Spleen (tissue), 11 donors: ENCODE results near the gene IGSF9B. TPM values are rescaled to one million over a fixed set of nuclear protein-coding genes. Genes with fewer than 3 reads are reported as not detected.

Experiments
- DNase-seq: peaks from one replicate; pipeline ENCODE4 v3.0.0-alpha.2; 2020
- H3K27ac ChIP-seq, 8 donors: fragments of 200-600 bp; sonication (generic) in 7 of 8; 1 replicate in 4 of 8; 2 replicates in 4 of 8; pipeline versions ENCODE4 v1.5.0 to v1.8.0; 2016 to 2021; ENCODE audit warnings: inconsistent platforms in 4 of 8, mild to moderate bottlenecking in 4 of 8, moderate library complexity in 1 of 8
- H3K27me3 ChIP-seq, 7 donors: fragments of 200-600 bp; sonication (generic) in 6 of 7; replicated peaks in 1 of 7; 1 replicate in 4 of 7; 2 replicates in 3 of 7; pipeline versions ENCODE4 v1.5.0 to v1.8.0; 2016 to 2021; ENCODE audit warnings: inconsistent platforms in 3 of 7, mild to moderate bottlenecking in 1 of 7
- H3K36me3 ChIP-seq, 6 donors: fragments of 200-600 bp; sonication (generic) in 5 of 6; 1 replicate in 4 of 6; 2 replicates in 2 of 6; pipeline versions ENCODE4 v1.5.0 to v1.8.0; 2016 to 2021; ENCODE audit warnings: inconsistent platforms in 2 of 6
- H3K4me1 ChIP-seq, 6 donors: fragments of 200-600 bp; sonication (generic) in 5 of 6; 1 replicate in 3 of 6; 2 replicates in 3 of 6; pipeline versions ENCODE4 v1.5.0 to v1.8.0; 2016 to 2021; ENCODE audit warnings: inconsistent platforms in 3 of 6
- H3K4me3 ChIP-seq, 8 donors: fragments of 200-600 bp; sonication (generic) in 7 of 8; 1 replicate in 4 of 8; 2 replicates in 4 of 8; pipeline versions ENCODE4 v1.5.0 to v1.8.0; 2016 to 2021; ENCODE audit warnings: inconsistent platforms in 4 of 8, mild to moderate bottlenecking in 4 of 8, moderate library complexity in 2 of 8
- H3K9me3 ChIP-seq, 8 donors: fragments of 200-600 bp; sonication (generic) in 7 of 8; 1 replicate in 4 of 8; 2 replicates in 4 of 8; pipeline versions ENCODE4 v1.5.0 to v1.8.0; 2016 to 2021; ENCODE audit warnings: inconsistent platforms in 4 of 8
- CTCF ChIP-seq, 11 experiments: fragments of 200-600 bp in 7 of 11; fragments of 450-650 bp in 4 of 11; sonication (generic) in 4 of 11; IDR thresholded peaks in 8 of 11; conservative IDR thresholded peaks in 3 of 11; 1 replicate in 7 of 11; 2 replicates in 4 of 11; pipeline versions ENCODE4 v1.4.0 to v1.8.0; 2016 to 2021; ENCODE audit warnings: antibody characterized with exemption in 11 of 11, inconsistent platforms in 4 of 11, mild to moderate bottlenecking in 1 of 11
- POLR2A ChIP-seq, 3 donors: fragments of 450-650 bp; IDR thresholded peaks; one replicate each; pipeline ENCODE4 v1.5.1; 2017; ENCODE audit warnings: antibody characterized with exemption in 3 of 3, mild to moderate bottlenecking in 1 of 3
- POLR2AphosphoS5 ChIP-seq, 3 donors: sonication (generic); formaldehyde crosslinking; IDR thresholded peaks; one replicate each; pipeline ENCODE4 v1.5.1; 2017; ENCODE audit warnings: antibody characterized with exemption in 3 of 3
- WGBS, 5 donors: extraction: QIAGEN DNeasy Blood & Tissue Kit in 3 of 5; methylation state at CpG; one replicate each; pipeline versions ENCODE4 v1.1.5 to v1.1.7; 2013 to 2018; 5-methylcytosine and 5-hydroxymethylcytosine counted together
- intact Hi-C: fragments of 100-400 bp; cut with DNase I; formaldehyde crosslinking; loops from one replicate; pipeline ENCODE4 v1.15.0; 2023; ENCODE audit warnings: low total_unique reads
- polyA plus RNA-seq, 3 donors: library from polyadenylated mRNA; stranded (reverse); fragments of 200-250 nt; gene quantifications; one replicate each; pipeline ENCODE4 v1.2.1, GENCODE V29; 2013
- total RNA-seq, 7 donors: library from RNA; depleted of rRNA in 3 of 7; stranded (reverse); fragments of >200 nt in 3 of 7; fragmentation: NEBNext Ultra II Directional in 4 of 7; extraction: Animal tissue kit (Norgen Biotek cat#: 25700) in 4 of 7; gene quantifications; one replicate each; pipeline versions ENCODE4 v1.1.0 to v1.2.1, GENCODE V29; 2016 to 2021
- donor health status: healthy with polysubstance abuse.
- donor health status: DM: no; HTN: no; CAD: no; lungs with moderate emphysema.
- donor health status: DM: no; HTN: no; CAD: no.
- donor health status: Bipolar disorder and iron deficiency.
- donor health status: healthy.
- donor health status: DM: no; HTN: no; CAD: no.
- donor health status: DM: yes; HTN: yes; CAD: no.

Gene IGSF9B
- total and polyA plus RNA-seq, 10 donors: 0.50 to 11.2 (median 3.9) TPM

DNA sequence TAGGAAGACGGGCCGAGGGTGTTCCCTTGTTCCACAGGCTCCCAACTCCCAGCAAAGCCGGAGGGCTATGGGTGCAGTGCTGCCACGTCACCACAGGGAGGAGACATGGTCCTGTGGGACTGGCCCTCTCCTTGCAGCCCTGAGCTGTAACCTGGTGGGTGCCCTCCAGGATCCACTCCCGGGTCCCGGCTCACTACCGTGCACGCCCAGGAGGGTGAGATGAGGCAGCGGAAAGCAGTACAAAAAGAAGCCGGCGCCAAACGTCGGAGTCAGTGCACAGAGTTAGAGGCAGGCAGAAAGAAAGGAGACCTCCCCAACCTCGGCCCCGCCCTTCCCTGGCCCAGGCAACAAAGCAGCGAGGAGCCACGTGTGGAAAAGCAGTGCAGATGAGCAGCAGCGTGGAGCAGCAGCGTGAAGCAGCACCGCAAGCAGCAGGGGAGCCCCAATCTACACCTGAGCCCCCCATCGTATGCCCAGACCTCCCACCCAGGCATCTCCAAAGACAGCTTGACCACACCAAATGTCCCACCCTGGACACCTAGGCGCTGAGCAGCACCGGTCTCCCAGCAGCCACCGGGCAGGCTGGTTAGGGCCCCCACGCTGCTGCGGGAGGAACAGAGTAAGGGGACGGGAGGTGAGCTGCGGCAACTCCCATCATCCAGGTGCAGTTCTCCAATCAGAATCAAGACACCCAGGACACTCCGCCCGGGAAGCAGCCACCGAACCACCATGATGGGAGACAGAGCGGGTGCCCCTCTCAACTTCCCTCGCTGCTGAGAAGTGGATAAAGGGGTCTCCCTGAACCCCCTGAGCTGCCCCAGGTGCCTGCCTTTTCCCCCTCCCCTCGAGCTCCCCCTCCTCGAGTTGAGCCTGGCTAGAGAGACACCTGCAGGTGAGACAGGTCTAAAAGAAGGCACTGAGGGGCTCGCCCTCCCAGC lies 28.8 kb downstream of the IGSF9B start:
- peaks cover 5 to 19% (median 14%) of the 10 kb centered on the region in 6 donors for H3K4me1 ChIP-seq
- intact Hi-C loops: loop anchor here (10.0 kb wide), 1 partner anchor 217 kb away; no protein-coding TSS in a partner anchor
- peak overlapping the region in 1 of 8 donors; percentile 46 for H3K4me3 ChIP-seq
- no peak overlapping the region for H3K27ac ChIP-seq
- peak; percentile 83 for DNase-seq
- peak; percentile 61 to 88 (median 76) for TF ChIP-seq CTCF (IDR thresholded peaks at IDR 0.05 in 8 of 11, conservative IDR thresholded peaks at IDR 0.05 in 3 of 11)
- TF ChIP-seq POLR2A (IDR thresholded peaks at IDR 0.05): no peak
- H3K36me3 ChIP-seq: peaks cover 0 to 14% (median 2%) of the 10 kb centered on the region in 6 donors
- WGBS, 5 donors: 20 to 36% (median 32%) methylated on average over 28 to 36 of the region's 36 CpGs
- H3K9me3 ChIP-seq: no peaks in the 10 kb centered on the region
- H3K27me3 ChIP-seq: peaks cover 0 to 18% (median 0%) of the 10 kb centered on the region in 7 donors

DNA sequence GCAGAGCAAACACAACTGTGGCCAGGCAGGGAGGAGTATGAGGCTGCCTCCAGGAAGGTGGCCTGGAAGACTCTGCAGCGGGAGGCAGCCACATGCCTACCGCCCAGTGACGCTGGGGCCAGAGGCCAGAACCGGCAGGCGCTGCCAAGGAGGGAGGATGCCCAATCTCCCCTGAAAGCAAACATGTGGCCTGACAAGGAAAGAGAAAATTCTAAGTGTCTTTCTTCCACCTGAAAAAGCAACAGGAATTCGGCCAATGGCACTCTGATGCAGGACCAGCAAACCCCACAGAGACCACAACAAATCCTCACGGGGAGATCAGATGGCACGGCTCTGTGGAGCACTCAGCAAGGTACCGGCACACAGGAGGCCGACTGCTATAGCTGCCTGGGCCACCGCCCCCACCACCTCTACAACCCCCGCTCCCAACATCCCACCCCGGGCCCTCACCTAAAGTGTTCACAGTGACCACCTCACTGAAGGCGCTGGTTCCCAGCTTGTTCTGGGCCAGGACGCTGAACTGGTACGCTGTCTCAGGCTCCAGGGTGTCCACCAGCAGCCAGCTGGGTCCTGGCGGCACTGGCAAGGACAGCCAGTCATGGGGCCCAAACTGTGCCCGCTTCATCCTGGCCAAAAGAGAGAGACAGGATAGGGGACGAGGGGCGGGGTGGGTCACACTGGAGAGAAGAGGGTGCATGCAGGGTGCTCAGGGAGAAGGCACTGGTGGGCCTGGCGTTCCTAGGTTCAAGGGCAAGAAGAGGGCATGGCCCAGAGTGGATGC lies 30.1 kb downstream of the IGSF9B start:
- WGBS, 5 donors: 90 to 93% (median 92%) methylated on average over 20 to 21 of the region's 21 CpGs
- TF ChIP-seq POLR2A (IDR thresholded peaks at IDR 0.05) (no peak), POLR2AphosphoS5 (IDR thresholded peaks at IDR 0.05) (no peak), CTCF (IDR thresholded peaks at IDR 0.05 in 8 of 11, conservative IDR thresholded peaks at IDR 0.05 in 3 of 11) (no peak)
- Histone ChIP-seq H3K9me3 (no peaks in the 10 kb centered on the region), H3K27me3 (peaks cover 0 to 18% (median 0%) of the 10 kb centered on the region in 7 donors), H3K27ac (no peak overlapping the region), H3K36me3 (peaks cover 0 to 14% (median 2%) of the 10 kb centered on the region in 6 donors), H3K4me3 (no peak overlapping the region), H3K4me1 (peaks cover 5 to 19% (median 14%) of the 10 kb centered on the region in 6 donors)
- intact Hi-C loops: loop anchor here (10.0 kb wide), 1 partner anchor 218 kb away; no protein-coding TSS in a partner anchor
- no peak for DNase-seq

- no peak overlapping the region for H3K27ac ChIP-seq
- peaks cover 5 to 19% (median 14%) of the 10 kb centered on the region in 6 donors for H3K4me1 ChIP-seq
- intact Hi-C loops: loop anchor here (10.0 kb wide), 1 partner anchor 219 kb away; no protein-coding TSS in a partner anchor
- no peaks in the 10 kb centered on the region for H3K9me3 ChIP-seq
- peaks cover 0 to 21% (median 5%) of the 10 kb centered on the region in 6 donors for H3K36me3 ChIP-seq
- no peak for DNase-seq
- H3K27me3 ChIP-seq: peaks cover 0 to 18% (median 0%) of the 10 kb centered on the region in 7 donors
- H3K4me3 ChIP-seq: no peak overlapping the region
- WGBS, 5 donors: 92 to 96% (median 94%) methylated on average over 20 of the region's 20 CpGs
- TF ChIP-seq CTCF (IDR thresholded peaks at IDR 0.05 in 8 of 11, conservative IDR thresholded peaks at IDR 0.05 in 3 of 11): no peak
- no peak for TF ChIP-seq POLR2A (IDR thresholded peaks at IDR 0.05)
- TF ChIP-seq POLR2AphosphoS5 (IDR thresholded peaks at IDR 0.05): no peak
Observed at GRCh38 chr11:133925756-133926155, 31.0 kb downstream of the IGSF9B start.
